Trophoblast cell (in vitro differentiated cells and primary cell): Measurements from ENCODE around the gene WEE1.
"Not testable (repeated sequence)": the region's sequence is repeated elsewhere in the genome, so short reads cannot be mapped to it uniquely, and the experiment has no call there.

Source experiments
- DNase-seq, 2 donors: peaks; one replicate each; pipeline ENCODE4 v3.0.0-alpha.2; 2016
- H2AFZ ChIP-seq: 2 replicates; pipeline ENCODE4 v1.6.1; 2013; ENCODE audit warnings: low read length, moderate library complexity, mild to moderate bottlenecking; ENCODE audit not compliant: insufficient read depth, poor library complexity
- H2AK5ac ChIP-seq: 2 replicates; pipeline ENCODE4 v1.6.1; 2013; ENCODE audit warnings: mild to moderate bottlenecking, low read length
- H2BK120ac ChIP-seq: 2 replicates; pipeline ENCODE4 v1.6.1; 2013; ENCODE audit warnings: low read length, mild to moderate bottlenecking, moderate library complexity; ENCODE audit not compliant: insufficient read depth, poor library complexity
- H2BK12ac ChIP-seq: 2 replicates; pipeline ENCODE4 v1.6.1; 2013; ENCODE audit warnings: mild to moderate bottlenecking, low read length, moderate library complexity
- H2BK5ac ChIP-seq: 2 replicates; pipeline ENCODE4 v1.6.1; 2013; ENCODE audit warnings: low read length, low read depth, moderate library complexity, mild to moderate bottlenecking; ENCODE audit not compliant: poor library complexity
- H3K14ac ChIP-seq: 2 replicates; pipeline ENCODE4 v1.6.1; 2013; ENCODE audit warnings: mild to moderate bottlenecking, low read length
- H3K18ac ChIP-seq: 2 replicates; pipeline ENCODE4 v1.6.1; 2013; ENCODE audit warnings: mild to moderate bottlenecking, low read length
- H3K23ac ChIP-seq: 2 replicates; pipeline ENCODE4 v1.6.1; 2013; ENCODE audit warnings: low read length
- H3K27ac ChIP-seq: 2 replicates; pipeline ENCODE4 v1.5.1; 2013; ENCODE audit warnings: low read depth, mild to moderate bottlenecking, inconsistent platforms, low read length, moderate library complexity
- H3K27me3 ChIP-seq: 2 replicates; pipeline ENCODE4 v1.6.1; 2013; ENCODE audit warnings: inconsistent platforms, mild to moderate bottlenecking, low read length, moderate library complexity; ENCODE audit not compliant: insufficient read depth
- H3K36me3 ChIP-seq, 2 experiments: 1 replicate in 1 of 2; 2 replicates in 1 of 2; pipeline ENCODE4 v1.6.1; 2013; ENCODE audit warnings: low read length in 2 of 2, mild to moderate bottlenecking in 2 of 2, moderate library complexity in 1 of 2; ENCODE audit not compliant: insufficient read depth in 2 of 2, control insufficient read depth in 1 of 2
- H3K4ac ChIP-seq: 2 replicates; pipeline ENCODE4 v1.6.1; 2013; ENCODE audit warnings: low read depth, mild to moderate bottlenecking, low read length, moderate library complexity
- H3K4me1 ChIP-seq, 2 experiments: 1 replicate in 1 of 2; 2 replicates in 1 of 2; pipeline ENCODE4 v1.6.1; 2013; ENCODE audit warnings: low read length in 2 of 2, mild to moderate bottlenecking in 2 of 2, moderate library complexity in 1 of 2; ENCODE audit not compliant: insufficient read depth in 2 of 2, control insufficient read depth in 1 of 2
- H3K4me2 ChIP-seq: 2 replicates; pipeline ENCODE4 v1.6.1; 2013; ENCODE audit warnings: inconsistent platforms, mild to moderate bottlenecking, low read length, moderate library complexity
- H3K4me3 ChIP-seq: 2 replicates; pipeline ENCODE4 v1.5.1; 2013; ENCODE audit warnings: mild to moderate bottlenecking, low read depth, low read length, inconsistent platforms
- H3K79me1 ChIP-seq: one replicate; pipeline ENCODE4 v1.6.1; 2013; ENCODE audit warnings: low read length
- H3K79me2 ChIP-seq: 2 replicates; pipeline ENCODE4 v1.6.1; 2013; ENCODE audit warnings: low read length, mild to moderate bottlenecking; ENCODE audit not compliant: control insufficient read depth, insufficient read depth, poor library complexity
- H3K9ac ChIP-seq: 2 replicates; pipeline ENCODE4 v1.6.1; 2013; ENCODE audit warnings: mild to moderate bottlenecking, low read length
- H3K9me3 ChIP-seq: 2 replicates; pipeline ENCODE4 v1.6.1; 2013; ENCODE audit warnings: low read depth, mild to moderate bottlenecking, control low read depth, inconsistent platforms, low read length; ENCODE audit not compliant: insufficient read depth
- H4K12ac ChIP-seq: 2 replicates; pipeline ENCODE4 v1.6.1; 2013; ENCODE audit warnings: low read depth, mild to moderate bottlenecking, low read length, moderate library complexity
- H4K8ac ChIP-seq: 2 replicates; pipeline ENCODE4 v1.6.1; 2013; ENCODE audit warnings: low read depth, mild to moderate bottlenecking, low read length, moderate library complexity
- H4K91ac ChIP-seq: one replicate; pipeline ENCODE4 v1.6.1; 2013; ENCODE audit warnings: low read depth, mild to moderate bottlenecking, low read length, moderate library complexity
- WGBS: extraction: QIAGEN DNeasy Blood & Tissue Kit; methylation state at CpG from one replicate; pipeline ENCODE4 v1.1.7; 2013; ENCODE audit warnings: missing lambda C conversion rate; ENCODE audit not compliant: insufficient read length, insufficient coverage; ENCODE audit errors: extremely low coverage; 5-methylcytosine and 5-hydroxymethylcytosine counted together

The WEE1 gene

DNA sequence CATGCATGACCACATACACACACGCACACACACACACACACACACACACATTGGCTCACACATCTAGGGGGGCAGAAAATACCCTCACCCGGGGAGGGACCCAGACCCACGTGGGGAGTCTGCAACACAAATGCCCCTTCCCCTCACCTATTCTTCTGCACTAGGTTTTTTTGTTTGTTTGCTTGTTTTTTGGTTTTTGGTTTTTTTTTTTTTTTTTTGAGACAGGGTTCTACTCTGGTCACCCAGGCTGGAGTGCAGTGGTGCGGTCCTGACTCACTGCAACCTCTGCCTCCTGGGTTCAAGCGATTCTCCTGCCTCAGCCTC lies 28.4 kb downstream of the WEE1 start:
- no peak overlapping the region for H4K12ac ChIP-seq
- H3K4me2 ChIP-seq = no peak overlapping the region
- H3K4ac ChIP-seq = no peak overlapping the region
- no peaks in the 10 kb centered on the region for H3K36me3 ChIP-seq
- H2AK5ac ChIP-seq = no peak overlapping the region
- H3K79me1 ChIP-seq = no peaks in the 10 kb centered on the region
- WGBS = no CpG with 5 or more reads among the region's 5 CpGs
- peaks cover 2% of the 10 kb centered on the region for H3K9me3 ChIP-seq
- H3K27ac ChIP-seq = no peak overlapping the region
- no peak overlapping the region for H3K4me3 ChIP-seq
- H3K79me2 ChIP-seq = no peaks in the 10 kb centered on the region
- no peaks in the 10 kb centered on the region for H3K27me3 ChIP-seq
- H3K18ac ChIP-seq = no peak overlapping the region
- no peak overlapping the region for H3K23ac ChIP-seq
- H2BK12ac ChIP-seq = no peak overlapping the region
- H4K8ac ChIP-seq = no peak overlapping the region
- no peak overlapping the region for H2AFZ ChIP-seq
- H3K14ac ChIP-seq = no peak overlapping the region
- peaks cover 9 to 10% of the 10 kb centered on the region in 2 experiments for H3K4me1 ChIP-seq
- no peak overlapping the region for H2BK5ac ChIP-seq
- no peak overlapping the region for H3K9ac ChIP-seq
- no peak overlapping the region for H2BK120ac ChIP-seq
- DNase-seq = no peak
- H4K91ac ChIP-seq = no peak overlapping the region

DNA sequence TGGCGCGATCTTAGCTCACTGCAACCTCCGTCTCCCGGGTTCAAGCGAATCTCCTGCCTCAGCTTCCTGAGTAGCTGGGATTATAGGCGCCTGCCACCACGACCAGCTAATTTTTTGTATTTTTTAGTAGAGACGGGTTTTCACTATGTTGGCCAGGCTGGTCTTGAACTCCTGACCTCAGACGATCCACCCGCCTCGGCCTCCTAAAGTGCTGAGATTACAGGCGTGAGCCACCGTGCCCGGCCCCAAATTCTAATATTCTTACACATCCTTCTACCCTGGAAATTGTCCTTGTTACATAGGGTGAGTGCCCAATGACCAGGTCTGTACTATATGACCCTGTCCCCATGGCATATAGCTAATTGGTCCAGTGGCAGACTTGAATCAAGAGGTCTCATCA lies 29.7 kb downstream of the WEE1 start:
- not testable (repeated sequence) for H2BK120ac ChIP-seq, H3K79me2 ChIP-seq, H2BK5ac ChIP-seq, H4K8ac ChIP-seq, H3K36me3 ChIP-seq, H2BK12ac ChIP-seq, H3K4me2 ChIP-seq, H3K79me1 ChIP-seq, H3K27me3 ChIP-seq, H2AK5ac ChIP-seq, H3K9ac ChIP-seq, H3K4ac ChIP-seq, H3K14ac ChIP-seq, H3K18ac ChIP-seq, H3K4me3 ChIP-seq, H4K91ac ChIP-seq, H2AFZ ChIP-seq, DNase-seq, H4K12ac ChIP-seq, H3K9me3 ChIP-seq, H3K23ac ChIP-seq, H3K27ac ChIP-seq
- no CpG with 5 or more reads among the region's 14 CpGs for WGBS
- peaks cover 9 to 10% of the 10 kb centered on the region in 2 experiments for H3K4me1 ChIP-seq

DNA sequence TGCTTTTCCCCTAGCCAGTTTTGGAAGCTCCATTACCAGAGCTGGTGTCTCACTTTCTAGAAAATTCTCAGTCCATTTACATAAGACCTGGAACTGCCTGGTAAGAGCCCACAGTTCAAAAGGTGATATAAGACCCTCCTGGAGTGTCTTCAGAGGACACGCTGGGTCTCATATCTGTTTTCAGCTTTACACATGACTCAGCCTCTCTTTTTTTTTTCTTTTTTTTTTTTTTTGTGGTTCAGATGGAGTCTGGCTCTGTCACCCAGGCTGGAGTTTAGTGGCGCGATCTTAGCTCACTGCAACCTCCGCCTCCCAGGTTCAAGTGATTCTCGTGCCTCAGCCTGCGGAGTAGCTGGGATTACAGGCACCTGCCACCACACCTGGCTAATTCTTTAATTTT lies 30.7 kb downstream of the WEE1 start:
- no CpG with 5 or more reads among the region's 6 CpGs for WGBS
- H3K79me1 ChIP-seq = no peaks in the 10 kb centered on the region
- peaks cover 9 to 10% of the 10 kb centered on the region in 2 experiments for H3K4me1 ChIP-seq
- H3K14ac ChIP-seq = no peak overlapping the region
- no peak overlapping the region for H3K18ac ChIP-seq
- no peak overlapping the region for H2AK5ac ChIP-seq
- no peak overlapping the region for H3K27ac ChIP-seq
- H3K36me3 ChIP-seq = no peaks in the 10 kb centered on the region
- H3K4me3 ChIP-seq = no peak overlapping the region
- H2BK120ac ChIP-seq = no peak overlapping the region
- H3K4ac ChIP-seq = no peak overlapping the region
- H2BK5ac ChIP-seq = no peak overlapping the region
- H3K27me3 ChIP-seq = no peaks in the 10 kb centered on the region
- H2AFZ ChIP-seq = no peak overlapping the region
- no peak overlapping the region for H3K4me2 ChIP-seq
- H3K79me2 ChIP-seq = no peaks in the 10 kb centered on the region
- H4K8ac ChIP-seq = no peak overlapping the region
- no peak overlapping the region for H4K91ac ChIP-seq
- no peak overlapping the region for H3K23ac ChIP-seq
- no peak for DNase-seq
- H4K12ac ChIP-seq = no peak overlapping the region
- no peak overlapping the region for H2BK12ac ChIP-seq
- no peak overlapping the region for H3K9ac ChIP-seq
- peaks cover 2% of the 10 kb centered on the region for H3K9me3 ChIP-seq

DNA sequence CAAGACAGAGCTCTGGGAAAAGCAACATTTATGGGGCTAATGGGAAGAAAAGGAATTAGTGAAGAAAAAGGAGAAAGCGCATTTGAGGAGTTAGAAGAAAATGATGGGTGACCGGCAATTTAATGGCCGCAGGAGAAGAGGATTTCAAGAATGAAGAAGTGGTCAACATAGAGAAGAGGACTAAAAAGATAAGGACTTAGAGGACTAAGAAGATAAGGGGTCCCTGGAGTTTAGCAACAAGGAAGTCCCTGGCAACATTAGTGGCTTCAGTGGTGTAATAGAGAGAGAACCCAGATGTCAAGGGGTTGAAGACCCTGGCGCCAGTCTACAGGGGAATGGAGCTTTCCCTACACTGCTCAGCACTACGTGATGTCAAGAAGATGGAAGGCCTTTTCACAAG lies 32.3 kb downstream of the WEE1 start:
- H2AK5ac ChIP-seq = no peak overlapping the region
- H3K4ac ChIP-seq = no peak overlapping the region
- no peaks in the 10 kb centered on the region for H3K9me3 ChIP-seq
- peaks cover 3% of the 10 kb centered on the region for H3K79me1 ChIP-seq
- H3K18ac ChIP-seq = no peak overlapping the region
- no peak overlapping the region for H2BK12ac ChIP-seq
- H3K14ac ChIP-seq = no peak overlapping the region
- H3K4me1 ChIP-seq = peaks cover 7 to 9% of the 10 kb centered on the region in 2 experiments
- no peak overlapping the region for H2AFZ ChIP-seq
- WGBS = 100% methylated on average over 2 of the region's 5 CpGs
- H4K8ac ChIP-seq = no peak overlapping the region
- no peak overlapping the region for H3K9ac ChIP-seq
- H4K12ac ChIP-seq = no peak overlapping the region
- H3K4me3 ChIP-seq = no peak overlapping the region
- no peaks in the 10 kb centered on the region for H3K36me3 ChIP-seq
- H3K79me2 ChIP-seq = no peaks in the 10 kb centered on the region
- no peaks in the 10 kb centered on the region for H3K27me3 ChIP-seq
- H3K23ac ChIP-seq = no peak overlapping the region
- no peak overlapping the region for H3K4me2 ChIP-seq
- no peak overlapping the region for H4K91ac ChIP-seq
- H2BK5ac ChIP-seq = no peak overlapping the region
- no peak overlapping the region for H3K27ac ChIP-seq
- no peak for DNase-seq
- H2BK120ac ChIP-seq = no peak overlapping the region
